Peyer's patch (tissue), 4 donors: ENCODE data around the gene COPG2.

Experiments
- CTCF ChIP-seq, 6 experiments: fragments of 450-650 bp in 4 of 6; fragments of 200-600 bp in 2 of 6; sonication (generic) in 1 of 6; IDR thresholded peaks; one replicate each; pipeline ENCODE4 v1.5.1; 2017 to 2019; ENCODE audit warnings: antibody characterized with exemption in 6 of 6, mild to moderate bottlenecking in 3 of 6, moderate library complexity in 1 of 6
- POLR2A ChIP-seq, 2 donors: fragments of 450-650 bp; IDR thresholded peaks; one replicate each; pipeline ENCODE4 v1.5.1; 2017; ENCODE audit warnings: antibody characterized with exemption in 2 of 2, mild to moderate bottlenecking in 2 of 2, moderate library complexity in 2 of 2

GRCh38 chr7:130506358-130506757 lies 162.2 kb downstream of the COPG2 start:
- no peak for TF ChIP-seq POLR2A (IDR thresholded peaks at IDR 0.05)
- no peak for TF ChIP-seq CTCF (IDR thresholded peaks at IDR 0.05)
